ENCODE data around the gene SOBP.

GRCh38 chr6:107677399-107677798 is 187.5 kb downstream of the SOBP start:
- TF ChIP-seq CTCF (IDR thresholded peaks at IDR 0.05) = no peak
- no peak for TF ChIP-seq POLR2A (IDR thresholded peaks at IDR 0.05)
